K562 (cell line): ENCODE results near the gene CAPRIN1. TPM values are rescaled to one million over a fixed set of nuclear protein-coding genes. Genes with fewer than 3 reads are reported as not detected.

ENCODE experiments used
- E2F5 ChIP-seq: sonication (generic); formaldehyde crosslinking; IDR thresholded peaks from 2 replicates; pipeline ENCODE4 v1.8.0; 2022; ENCODE audit warnings: mild to moderate bottlenecking, missing genetic modification reagents
- EP400 ChIP-seq: fragments of 450-650 bp; IDR thresholded peaks from 2 replicates; pipeline ENCODE4 v1.6.1; 2017; ENCODE audit warnings: antibody characterized with exemption, mild to moderate bottlenecking, moderate library complexity
- FOXJ3 ChIP-seq: sonication (generic); formaldehyde crosslinking; IDR thresholded peaks from 2 replicates; pipeline ENCODE4 v1.4.0; 2020; ENCODE audit warnings: mild to moderate bottlenecking, missing genetic modification reagents
- HMG20A ChIP-seq: fragments of 450-650 bp; formaldehyde crosslinking; conservative IDR thresholded peaks from 2 replicates; pipeline ENCODE4 v1.4.0; 2020; ENCODE audit warnings: mild to moderate bottlenecking, mixed read lengths
- IRF9 ChIP-seq: fragments of 450-650 bp; IDR thresholded peaks from 2 replicates; pipeline ENCODE4 v1.6.1; 2016; ENCODE audit warnings: missing biosample characterization, missing genetic modification characterization
- NUFIP1 ChIP-seq: fragments of 450-650 bp; IDR thresholded peaks from 2 replicates; pipeline ENCODE4 v1.6.1; 2018; ENCODE audit not compliant: partially characterized antibody
- PHB2 ChIP-seq: fragments of 450-650 bp; IDR thresholded peaks from 2 replicates; pipeline ENCODE4 v1.6.1; 2017; ENCODE audit warnings: low read depth
- PRPF4 ChIP-seq: fragments of 200-400 bp; formaldehyde crosslinking; IDR thresholded peaks from one replicate; pipeline ENCODE4 v1.6.1; 2017; ENCODE audit warnings: low read length, low read depth, mild to moderate bottlenecking; ENCODE audit not compliant: insufficient read depth, poor library complexity, severe bottlenecking
- REST ChIP-seq, 2 experiments: fragments of 450-650 bp; formaldehyde crosslinking in 1 of 2; IDR thresholded peaks; 2 replicates each; pipeline versions ENCODE4 v1.4.0 to v1.6.1; 2014 to 2020; ENCODE audit warnings: mild to moderate bottlenecking in 2 of 2, borderline replicate concordance in 1 of 2, low read depth in 1 of 2
- TEAD4 ChIP-seq, 2 experiments: sonication (generic) in 1 of 2; formaldehyde crosslinking in 1 of 2; IDR thresholded peaks; 2 replicates each; pipeline versions ENCODE4 v1.6.1 to v1.8.0; 2012 to 2022; ENCODE audit warnings: borderline replicate concordance in 1 of 2, inconsistent platforms in 1 of 2, low read length in 1 of 2, mild to moderate bottlenecking in 1 of 2, missing genetic modification reagents in 1 of 2
- ZNF197 ChIP-seq: fragments of 200-800 bp; sonication (Bioruptor generic); IDR thresholded peaks from 2 replicates; pipeline ENCODE4 v1.6.1; 2016; ENCODE audit warnings: low read depth, missing genetic modification characterization, missing compliant biosample characterization
- ZNF282 ChIP-seq: sonication (generic); formaldehyde crosslinking; IDR thresholded peaks from 2 replicates; pipeline ENCODE4 v1.8.1; 2023; ENCODE audit warnings: missing genetic modification reagents
- ZNF592 ChIP-seq: fragments of 450-650 bp; IDR thresholded peaks from 2 replicates; pipeline ENCODE4 v1.6.1; 2017; ENCODE audit warnings: antibody characterized with exemption, mild to moderate bottlenecking
- polyA plus RNA-seq, 8 experiments: library from polyadenylated mRNA; depleted of rRNA in 4 of 8; stranded (reverse) in 5 of 8; unstranded in 3 of 8; fragments of >200 nt; fragmentation: Nextera tagmentation in 2 of 8; fragmentation: Illumina TruSeq in 1 of 8; extraction: Ambion mirVana in 2 of 8; extraction: Trizol in 1 of 8; gene quantifications; 2 replicates each; pipeline versions ENCODE4 v1.2.1 to v1.2.3, GENCODE V29; 2011 to 2014; ENCODE audit warnings: inconsistent platforms in 1 of 8, missing spikeins in 1 of 8
- total RNA-seq, 7 experiments: library from RNA; depleted of rRNA in 6 of 7; stranded (reverse); fragments of >200 nt in 6 of 7; fragmentation: Illumina TruSeq in 2 of 7; extraction: Trizol in 2 of 7; gene quantifications; 2 replicates each; pipeline versions ENCODE4 v1.2.1 to v1.2.3, GENCODE V29; 2011 to 2021; ENCODE audit warnings: low replicate concordance in 1 of 7

CAPRIN1 gene
- total and polyA plus RNA-seq, 9 of the 15 experiments (the other 6 are each of a cell fraction or from before 2014, with no cell fraction given): 49.6 to 271 (median 244) TPM

- TF ChIP-seq REST (IDR thresholded peaks at IDR 0.05; ENCODE audit: borderline replicate concordance) (0 out of 2 replicates have a peak, but pooled peaks have one; percentile 1), REST (CRISPR knock-in tag; IDR thresholded peaks at IDR 0.05; ENCODE audit: low read depth) (no peak), TEAD4 (IDR thresholded peaks at IDR 0.05; ENCODE audit: low read length) (peak; percentile 24; the same call in 1 of the 2 replicates), TEAD4 (CRISPR knock-in tag; IDR thresholded peaks at IDR 0.05; ENCODE audit: borderline replicate concordance) (no peak), EP400 (no peak), ZNF282 (no peak), IRF9 (tag) (no peak), ZNF197 (CRISPR knock-in tag) (no peak), PRPF4 (no peak), FOXJ3 (CRISPR knock-in tag) (no peak), PHB2 (no peak), E2F5 (no peak), NUFIP1 (no peak), ZNF592 (no peak), HMG20A (no peak)
Measured at GRCh38 chr11:34105957-34106504, 54.5 kb downstream of the CAPRIN1 start (continued).
